Measurements from ENCODE around the gene GINS1. TPM values are rescaled to one million over a fixed set of nuclear protein-coding genes. Genes with fewer than 3 reads are reported as not detected.

Gene GINS1
- total and polyA plus RNA-seq, 2 of the 8 experiments (the other 6 are each of a cell fraction or from before 2014, with no cell fraction given) = 44.7 to 68.4 TPM

- H3K14ac ChIP-seq (ENCODE audit: insufficient read length) = no peak overlapping the region
- no peak overlapping the region for H2BK20ac ChIP-seq (ENCODE audit: low read length)
- H4K20me1 ChIP-seq (replicated peaks in 1 of 2; ENCODE audit: control insufficient read depth in 1 of 2, insufficient read depth in 2 of 2, low read length in 2 of 2) = peaks cover 0 to 5% of the 10 kb centered on the region in 2 experiments
- FAIRE-seq = no peak
- H3K18ac ChIP-seq (ENCODE audit: extremely low read depth, low read length) = no peak overlapping the region
- H3K4me3 ChIP-seq (ENCODE audit: extremely low read depth in 1 of 4, insufficient read depth in 2 of 4, low read depth in 3 of 4, low read length in 4 of 4) = no peak overlapping the region
- CTCF ChIA-PET (ENCODE audit: partially characterized antibody) = interaction anchor here (0.6 to 5.0 kb wide), 12 partner anchors 10 to 244 kb away, joined by 3 to 25 read pairs (median 4); no protein-coding TSS in a partner anchor
- DNase-seq (ENCODE audit: low read depth in 1 of 2, low spot score in 2 of 2) = no peak
- H2BK15ac ChIP-seq (ENCODE audit: low read length) = no peak overlapping the region
- H2BK12ac ChIP-seq (ENCODE audit: low read depth, low read length) = no peak overlapping the region
- no peak overlapping the region for H2BK120ac ChIP-seq (replicated peaks; ENCODE audit: low read depth, low read length)
- TF ChIP-seq KDM5A (IDR thresholded peaks at IDR 0.05; ENCODE audit: low read length) (no peak), RFX5 (IDR thresholded peaks at IDR 0.05; ENCODE audit: borderline replicate concordance, low read depth, low read length) (no peak), POU5F1 (IDR thresholded peaks at IDR 0.05; ENCODE audit: low read depth, low read length) (no peak), NANOG (IDR thresholded peaks at IDR 0.05; ENCODE audit: insufficient read depth, low read depth, low read length, poor library complexity, severe bottlenecking) (no peak), SRF (IDR thresholded peaks at IDR 0.05; ENCODE audit: low read depth, low read length) (no peak), HDAC6 (IDR thresholded peaks at IDR 0.05; ENCODE audit: low read depth, low read length) (no peak)
- H3K56ac ChIP-seq (replicated peaks; ENCODE audit: insufficient read length, low read depth, low read length) = no peak overlapping the region
- H3K23me2 ChIP-seq (ENCODE audit: low read depth, low read length) = no peaks in the 10 kb centered on the region
- H3K27ac ChIP-seq (ENCODE audit: low read depth, low read length) = no peak overlapping the region
- no peak overlapping the region for H3K9ac ChIP-seq (replicated peaks in 1 of 4; ENCODE audit: extremely low read depth in 1 of 4, low read depth in 3 of 4, low read length in 3 of 4)
- POLR2A ChIA-PET (ENCODE audit: partially characterized antibody) = no interaction called here
- peaks cover 0 to 19% (median 15%) of the 10 kb centered on the region in 4 experiments; a peak in 6 of 8 replicates for H3K36me3 ChIP-seq (ENCODE audit: control insufficient read depth in 2 of 4, insufficient read depth in 4 of 4, low read length in 3 of 4)
- no peak overlapping the region for H4K5ac ChIP-seq (ENCODE audit: insufficient read length, low read depth, low read length)
- peaks cover 0 to 3% (median 0%) of the 10 kb centered on the region in 4 experiments; a peak in 1 of 7 replicates for H3K4me1 ChIP-seq (replicated peaks in 1 of 4; ENCODE audit: control insufficient read depth in 3 of 4, insufficient read depth in 4 of 4, low read length in 3 of 4)
- H3K4me2 ChIP-seq (ENCODE audit: insufficient read depth in 1 of 2, low read depth in 2 of 2, low read length in 2 of 2) = no peak overlapping the region
- no peak overlapping the region for H2AFZ ChIP-seq (ENCODE audit: low read length)
- no peak overlapping the region for H3K23ac ChIP-seq (ENCODE audit: insufficient read length)
- no peak overlapping the region for H4K8ac ChIP-seq (ENCODE audit: extremely low read depth, insufficient read depth, low read length)
- no peaks in the 10 kb centered on the region for H3K9me3 ChIP-seq (ENCODE audit: insufficient read depth in 2 of 2, low read depth in 1 of 2, low read length in 1 of 2)
- no peaks in the 10 kb centered on the region for H3K79me2 ChIP-seq (ENCODE audit: control insufficient read depth in 1 of 2, insufficient read depth in 2 of 2, low read length in 2 of 2)
- no peaks in the 10 kb centered on the region for H3K27me3 ChIP-seq (replicated peaks in 1 of 4; ENCODE audit: control insufficient read depth in 3 of 4, extremely low read depth in 1 of 4, insufficient read depth in 3 of 4, low read length in 3 of 4)
- no peak overlapping the region for H4K91ac ChIP-seq (replicated peaks; ENCODE audit: insufficient read length, low read length)
- no peak overlapping the region for H2AK5ac ChIP-seq (ENCODE audit: low read depth, low read length)
- no peak overlapping the region for H2BK5ac ChIP-seq (ENCODE audit: low read depth, low read length)
- 82% methylated on average over 10 of the region's 12 CpGs; no CpG with 5 or more reads in 1 of the 2 experiments for WGBS, 2 experiments (ENCODE audit: extremely low coverage in 1 of 2, insufficient coverage in 1 of 2, insufficient read length in 1 of 2, insufficient replicate concordance in 2 of 2, low coverage in 1 of 2, low lambda C conversion rate in 2 of 2, missing lambda C conversion rate in 1 of 2)
- no peaks in the 10 kb centered on the region for H3K79me1 ChIP-seq (ENCODE audit: low read depth, low read length)
- H3K4ac ChIP-seq (replicated peaks; ENCODE audit: insufficient read length, low read depth, low read length) = no peak overlapping the region
These were observed 74.4 kb downstream of the GINS1 start for GRCh38 chr20:25481918-25482253.

Data from H1 (cell line).